Heart left ventricle (tissue), 16 donors: ENCODE data around the gene P2RX6. TPM values are rescaled to one million over a fixed set of nuclear protein-coding genes. Genes with fewer than 3 reads are reported as not detected.
"Not testable (repeated sequence)": the region's sequence is repeated elsewhere in the genome, so short reads cannot be mapped to it uniquely, and the experiment has no call there.

ENCODE experiments used
- ATAC-seq, 4 donors: fragments of 200-7000 bp; cut with Tn5 transposase; one replicate each; pipeline ENCODE4 v1.9.1; 2020 to 2022; ENCODE audit warnings: moderate library complexity in 4 of 4, mild to moderate bottlenecking in 3 of 4, moderate number of reproducible peaks in 1 of 4
- DNase-seq, 5 donors: peaks; one replicate each; pipeline ENCODE4 v3.0.0-alpha.2; 2020
- H3K27ac ChIP-seq, 12 donors: fragments of 200-600 bp; sonication (generic) in 4 of 12; one replicate each; pipeline versions ENCODE4 v1.5.0 to v1.8.0; 2016 to 2022; ENCODE audit warnings: mild to moderate bottlenecking in 2 of 12
- H3K27me3 ChIP-seq, 9 donors: fragments of 200-600 bp; sonication (generic) in 2 of 9; one replicate each; pipeline versions ENCODE4 v1.5.1 to v1.8.0; 2016 to 2022; ENCODE audit warnings: mild to moderate bottlenecking in 3 of 9
- H3K36me3 ChIP-seq, 9 donors: fragments of 200-600 bp; sonication (generic) in 2 of 9; one replicate each; pipeline versions ENCODE4 v1.5.0 to v1.8.0; 2018 to 2022; ENCODE audit warnings: mild to moderate bottlenecking in 2 of 9
- H3K4me1 ChIP-seq, 12 donors: fragments of 200-600 bp; sonication (generic) in 4 of 12; one replicate each; pipeline versions ENCODE4 v1.5.0 to v1.8.0; 2016 to 2022; ENCODE audit warnings: mild to moderate bottlenecking in 3 of 12
- H3K4me3 ChIP-seq, 12 donors: fragments of 200-600 bp; sonication (generic) in 4 of 12; one replicate each; pipeline versions ENCODE4 v1.5.0 to v1.8.0; 2017 to 2022; ENCODE audit warnings: mild to moderate bottlenecking in 9 of 12, moderate library complexity in 4 of 12
- H3K9me3 ChIP-seq, 12 donors: fragments of 200-600 bp; sonication (generic) in 4 of 12; one replicate each; pipeline versions ENCODE4 v1.5.0 to v1.8.0; 2016 to 2022; ENCODE audit warnings: mild to moderate bottlenecking in 1 of 12
- CTCF ChIP-seq, 12 donors: fragments of 200-600 bp; sonication (generic) in 4 of 12; IDR thresholded peaks; one replicate each; pipeline versions ENCODE4 v1.5.0 to v1.8.0; 2018 to 2022; ENCODE audit warnings: antibody characterized with exemption in 12 of 12, mild to moderate bottlenecking in 5 of 12
- POLR2A ChIP-seq, 2 donors: fragments of 450-650 bp; IDR thresholded peaks; one replicate each; pipeline ENCODE4 v1.6.1; 2017; ENCODE audit warnings: antibody characterized with exemption in 2 of 2, mild to moderate bottlenecking in 2 of 2, moderate library complexity in 2 of 2
- WGBS, 4 donors: extraction: QIAGEN DNeasy Blood & Tissue Kit in 2 of 4; methylation state at CpG; one replicate each; pipeline versions ENCODE4 v1.1.5 to v1.1.7; 2013 to 2018; 5-methylcytosine and 5-hydroxymethylcytosine counted together
- intact Hi-C, 10 donors: fragments of 100-400 bp; cut with DNase I; formaldehyde crosslinking; loops; one replicate each; pipeline versions ENCODE4 v1.11.1 to v1.14.2; 2022
- polyA plus RNA-seq, 2 donors: library from polyadenylated mRNA; stranded (reverse); fragments of 200-250 nt; gene quantifications; one replicate each; pipeline ENCODE4 v1.2.3, GENCODE V29; 2013
- total RNA-seq, 9 donors: library from RNA; depleted of rRNA in 2 of 9; stranded (reverse); fragments of >200 nt in 2 of 9; fragmentation: NEBNext Ultra II Directional in 3 of 9; extraction: Animal tissue kit (Norgen Biotek cat#: 25700) in 3 of 9; gene quantifications; one replicate each; pipeline versions ENCODE4 v1.1.0 to v1.2.4, GENCODE V29; 2016 to 2023
- donor health status: ischemic (EF 13 %, LVEDD 7.1; RV severe dilation, severe dysfunction).
- donor health status: healthy with polysubstance abuse.
- donor health status: DM: no; HTN: yes; CAD: no.
- donor health status: DM: no; HTN: no; CAD: no.
- donor health status: ischemic (EF 25% LVEDD 6.9; RV normal size, moderate dysfunction).
- donor health status: ischemic (EF 25% LVEDD 5.7; RV mildly dilated, moderate dysfunction).
- donor health status: healthy.
- donor health status: DM: yes; HTN: yes; CAD: no.
- donor health status: ischemic (EF 35%, LVEDD 5.7; RV mildly dilated, moderate dysfunction).
- donor health status: nonischemic (EF 11% LVEDD 7.7; RV severe dilation, severe dysfunction).
- donor health status: DM: yes; HTN: yes; CAD: no.
- donor health status: PGD.
- donor health status: ischemic (EF 29% LVEDD 5.4; RV normal size, mild dysfunction).
- donor health status: nonischemic (EF 23%, LVEDD 6.1; RV moderate dilation, normal function).

The P2RX6 gene
- total and polyA plus RNA-seq, 11 donors, result 0.06 to 4.8 (median 1.5) TPM

GRCh38 chr22:21034989-21035388, 20.0 kb downstream of the P2RX6 start:
- Histone ChIP-seq H3K27me3 (peaks cover 6 to 34% (median 19%) of the 10 kb centered on the region in 9 donors), H3K36me3 (no peaks in the 10 kb centered on the region), H3K4me3 (no peak overlapping the region), H3K27ac (no peak overlapping the region), H3K9me3 (no peaks in the 10 kb centered on the region), H3K4me1 (peaks cover 0 to 16% (median 6%) of the 10 kb centered on the region in 12 donors)
- no peak for TF ChIP-seq POLR2A (IDR thresholded peaks at IDR 0.05)
- TF ChIP-seq CTCF (IDR thresholded peaks at IDR 0.05), result no peak
- DNase-seq (no peak), ATAC-seq (no peak)
- intact Hi-C loops, result loop anchor here in 1 of 10 donors (10.0 kb wide), 1 partner anchor 60 kb away; no protein-coding TSS in a partner anchor
- 86 to 93% (median 89%) methylated on average over 3 of the region's 3 CpGs for WGBS, 4 donors

- TF ChIP-seq POLR2A (IDR thresholded peaks at IDR 0.05), result no peak
- TF ChIP-seq CTCF (IDR thresholded peaks at IDR 0.05), result no peak
- WGBS, 4 donors, result 32 to 43% (median 38%) methylated on average over 2 of the region's 2 CpGs
- Histone ChIP-seq H3K9me3 (no peaks in the 10 kb centered on the region), H3K27ac (peak overlapping the region in 2 of 12 donors; percentile 43 to 46), H3K4me1 (peaks cover 0 to 8% (median 1%) of the 10 kb centered on the region in 12 donors), H3K27me3 (peaks cover 0 to 3% (median 0%) of the 10 kb centered on the region in 9 donors), H3K36me3 (no peaks in the 10 kb centered on the region), H3K4me3 (no peak overlapping the region)
- DNase-seq (no peak), ATAC-seq (peak in 3 of 4 donors; percentile 39 to 55 (median 42))
- intact Hi-C loops, result loop anchor here in 1 of 10 donors (10.0 kb wide), 1 partner anchor 56 kb away; no protein-coding TSS in a partner anchor
Measured at GRCh38 chr22:21038405-21038804, 23.4 kb downstream of the P2RX6 start.

GRCh38 chr22:21039158-21039557, 24.2 kb downstream of the P2RX6 start:
- 89 to 95% (median 92%) methylated on average over 5 of the region's 5 CpGs for WGBS, 4 donors
- H3K27me3 ChIP-seq, H3K4me1 ChIP-seq, H3K9me3 ChIP-seq, H3K27ac ChIP-seq, ATAC-seq, H3K4me3 ChIP-seq, H3K36me3 ChIP-seq: not testable (repeated sequence)
- DNase-seq, result peak in 1 of 5 donors; percentile 11
- intact Hi-C loops, result loop anchor here in 1 of 10 donors (10.0 kb wide), 1 partner anchor 56 kb away; no protein-coding TSS in a partner anchor

GRCh38 chr22:21041937-21042336, 27.0 kb downstream of the P2RX6 start:
- WGBS, 4 donors, result 80 to 85% (median 80%) methylated on average over 4 of the region's 4 CpGs
- ATAC-seq, result no peak
- Histone ChIP-seq H3K4me1 (peaks cover 0 to 22% (median 10%) of the 10 kb centered on the region in 12 donors), H3K27ac (no peak overlapping the region), H3K27me3 (no peaks in the 10 kb centered on the region), H3K36me3 (no peaks in the 10 kb centered on the region), H3K4me3 (no peak overlapping the region), H3K9me3 (no peaks in the 10 kb centered on the region)
- peak in 1 of 5 donors; percentile 8 for DNase-seq
- TF ChIP-seq POLR2A (IDR thresholded peaks at IDR 0.05) (no peak), CTCF (IDR thresholded peaks at IDR 0.05) (no peak)
- intact Hi-C loops, result no loop called here
